NCI-H69 (cell line): Measurements from ENCODE around the gene RDH13.
A peak's percentile ranks its signal among the peaks of the same experiment; 100 is the strongest.
"Not testable (repeated sequence)": the region's sequence is repeated elsewhere in the genome, so short reads cannot be mapped to it uniquely, and the experiment has no call there.

Experiments
- DNase-seq: peaks from one replicate; lab custom pipeline; 2025; lab: John Stamatoyannopoulos, UW

RDH13 gene

DNA sequence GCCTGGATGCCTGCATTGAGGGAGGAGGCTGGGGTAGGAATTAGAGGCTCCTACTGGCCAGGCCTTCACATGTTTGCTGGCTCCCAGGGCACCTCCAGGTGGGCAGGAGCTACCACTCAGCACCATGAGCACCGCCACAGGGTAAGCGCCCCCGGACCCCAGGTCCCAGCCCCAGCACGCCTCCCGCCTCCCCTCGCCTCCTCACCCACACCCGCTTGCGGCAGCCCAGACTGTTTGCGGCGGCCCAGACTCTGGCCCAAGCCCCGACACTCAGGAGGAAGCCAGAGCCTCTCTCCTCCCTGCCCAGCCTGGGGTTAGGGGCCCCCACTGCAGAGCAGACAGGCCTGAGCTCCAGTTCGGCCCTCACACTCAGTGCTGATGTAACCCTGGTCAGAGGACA lies 13.4 kb upstream of the RDH13 start:
- DNase-seq, result no peak

DNA sequence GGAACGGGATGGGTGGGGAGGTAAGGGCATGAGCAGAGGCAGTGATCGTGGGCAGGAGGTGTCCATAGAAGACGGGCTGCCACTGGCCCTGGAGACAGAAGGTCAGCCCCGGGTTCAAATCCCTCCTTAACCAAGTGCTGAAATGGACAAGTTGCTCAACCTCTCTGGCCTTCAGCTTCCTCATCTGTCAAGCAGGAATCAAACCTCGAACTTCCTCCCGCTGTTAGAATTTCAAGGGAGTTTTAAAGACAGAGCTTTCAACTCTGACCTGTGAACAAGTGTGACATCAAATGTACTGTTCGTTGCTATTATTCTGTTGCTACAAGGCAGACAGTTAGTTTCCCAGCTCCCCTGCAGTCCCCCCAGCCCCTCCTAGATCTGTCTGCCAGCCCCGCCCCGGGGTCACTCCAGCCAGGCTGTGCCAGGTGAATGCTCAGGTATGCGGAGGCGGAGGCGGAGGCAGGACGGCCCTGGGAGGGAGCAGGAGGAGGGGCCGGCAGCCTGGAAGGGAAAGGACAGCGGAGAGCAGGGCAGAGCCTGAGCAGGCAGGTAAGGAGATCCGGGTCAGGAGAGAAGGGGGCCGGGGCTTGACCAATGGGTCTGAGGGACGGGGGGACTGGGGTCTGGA lies 12.5 kb upstream of the RDH13 start, which contains the start of gene EPS8L1:
TSS of gene EPS8L1 (plus strand) at position 499 of the 628 bp plus-strand sequence. CDS start 576 bp downstream, outside the sequence.
- DNase-seq, result peak; percentile 18

DNA sequence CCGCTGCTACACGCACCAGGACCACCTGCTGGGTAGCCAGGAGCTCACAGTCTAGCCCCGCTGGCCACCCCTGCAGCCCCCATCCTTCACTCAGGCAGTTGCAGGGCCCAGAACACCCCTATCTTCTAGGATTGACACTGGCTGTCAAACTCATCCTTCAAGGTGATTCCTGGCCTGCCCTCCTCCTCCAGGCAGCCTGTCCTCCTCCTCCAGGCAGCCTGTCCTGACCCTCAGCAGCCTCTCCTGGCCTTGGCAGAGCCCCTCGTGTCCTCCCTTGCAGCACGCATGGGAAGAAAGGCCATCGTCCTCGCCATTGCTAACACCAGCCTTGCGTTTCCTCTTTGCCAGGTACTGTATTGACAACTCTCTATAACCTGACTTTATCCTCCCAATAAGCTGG lies 9.0 kb upstream of the RDH13 start:
- no peak for DNase-seq

DNA sequence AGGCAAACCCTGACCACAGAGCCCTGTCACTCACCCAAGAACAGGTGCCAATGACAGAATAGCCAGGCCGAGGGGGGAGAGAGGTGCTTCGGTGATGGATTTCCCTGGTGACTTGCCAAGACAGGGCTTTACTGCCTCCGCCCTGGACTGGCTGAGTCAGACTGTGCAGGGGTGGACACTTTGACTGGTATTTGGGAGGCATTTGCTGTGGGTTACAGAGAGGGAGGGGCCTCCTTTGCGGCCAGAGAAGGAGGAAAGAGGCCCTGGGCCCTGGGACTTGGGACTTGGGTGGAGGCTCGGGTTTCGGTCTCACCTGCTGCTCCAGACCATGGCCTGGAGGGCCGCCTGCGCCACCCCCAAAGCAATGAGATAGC lies 8.2 kb upstream of the RDH13 start:
- DNase-seq, result no peak

DNA sequence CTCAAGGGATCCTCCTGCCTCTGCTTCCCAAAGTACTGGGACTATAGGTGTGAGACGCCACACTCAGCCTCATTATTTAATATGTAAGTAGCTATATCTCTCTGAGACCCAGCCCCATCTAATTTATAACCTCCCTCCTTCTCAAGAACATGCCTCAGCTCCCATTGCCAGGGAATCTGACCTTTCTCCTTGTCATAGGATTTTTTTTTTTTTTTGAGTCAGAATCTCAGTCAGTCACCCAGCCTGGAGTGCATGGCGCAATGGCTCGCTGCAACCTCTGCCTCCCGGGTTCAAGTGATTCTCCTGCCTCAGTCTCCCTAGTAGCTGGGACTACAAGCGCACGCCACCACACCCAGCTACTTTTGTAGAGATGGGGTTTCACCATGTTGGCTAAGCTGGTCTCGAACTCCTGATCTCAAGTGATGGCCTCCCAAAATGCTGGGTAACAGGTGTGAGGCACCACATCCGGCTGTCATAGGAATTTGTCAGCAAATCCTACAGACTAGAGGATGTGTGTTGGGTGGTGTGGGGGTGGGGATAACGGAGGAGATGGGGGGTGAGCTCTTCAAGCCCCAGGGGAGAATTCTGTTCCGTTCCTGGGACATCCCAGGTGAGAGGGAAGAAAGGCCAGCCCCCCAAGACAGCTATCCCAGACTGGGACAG lies 7.6 kb upstream of the RDH13 start:
- DNase-seq, result no peak

DNA sequence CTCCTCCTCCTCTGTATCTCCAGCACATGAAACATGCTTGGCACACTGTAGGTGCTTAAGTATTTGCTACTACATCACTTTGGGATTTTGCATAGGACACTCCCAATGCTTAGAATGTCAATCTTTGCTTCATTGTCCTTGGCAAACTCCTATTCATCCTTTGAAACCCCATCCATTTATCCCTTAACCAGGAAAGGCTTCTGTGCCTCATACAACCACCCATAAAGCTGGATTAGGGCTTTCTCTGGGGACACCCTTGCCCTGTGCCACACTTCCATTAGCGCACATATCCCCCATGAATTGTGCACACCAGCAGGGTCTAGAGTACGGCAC lies 6.9 kb upstream of the RDH13 start:
- DNase-seq, result no peak

DNA sequence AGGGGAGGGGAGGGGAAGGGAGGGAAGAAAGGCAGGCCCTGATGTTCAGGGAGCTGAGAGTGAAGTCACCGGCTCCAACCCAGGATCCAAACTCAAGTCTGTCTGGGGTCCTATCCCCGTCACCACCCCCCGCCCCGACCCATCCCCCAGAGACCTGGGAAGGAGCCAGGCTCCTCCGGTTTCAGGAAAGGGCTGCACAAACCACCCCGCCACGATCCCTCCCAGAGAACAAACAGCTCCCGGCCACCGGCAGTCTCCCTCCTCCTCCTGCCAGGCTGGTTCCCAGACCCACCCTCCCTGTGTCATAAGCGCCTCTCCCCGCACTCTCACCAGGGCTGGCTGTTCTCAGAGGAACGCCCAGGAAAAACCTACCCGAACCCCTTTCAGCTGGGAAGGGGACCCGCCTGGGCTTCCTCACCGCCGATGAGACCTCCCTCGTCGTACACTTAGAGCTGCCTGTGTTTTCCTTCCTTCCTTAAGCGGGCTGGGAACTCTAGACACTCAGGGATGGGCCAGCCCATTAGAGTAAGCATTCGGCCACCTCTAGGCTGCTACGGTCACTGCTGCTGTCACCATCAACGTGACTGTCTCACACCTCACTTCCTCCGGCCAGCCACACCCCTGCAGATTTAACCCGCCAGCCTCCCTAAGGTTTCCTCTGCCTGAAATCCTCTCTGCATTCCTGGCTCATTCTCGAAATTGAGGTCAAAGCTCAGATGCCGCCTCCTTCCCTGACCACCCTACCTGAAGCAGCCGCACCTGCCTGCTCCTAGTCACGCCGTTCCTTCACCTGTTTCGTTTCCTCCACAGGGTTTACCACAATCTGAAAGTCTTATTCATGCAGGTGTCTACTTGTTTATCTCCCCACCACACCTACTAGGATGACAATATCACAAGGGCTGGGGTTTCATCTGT lies 6.3 kb upstream of the RDH13 start:
- DNase-seq, result peak; percentile 77

DNA sequence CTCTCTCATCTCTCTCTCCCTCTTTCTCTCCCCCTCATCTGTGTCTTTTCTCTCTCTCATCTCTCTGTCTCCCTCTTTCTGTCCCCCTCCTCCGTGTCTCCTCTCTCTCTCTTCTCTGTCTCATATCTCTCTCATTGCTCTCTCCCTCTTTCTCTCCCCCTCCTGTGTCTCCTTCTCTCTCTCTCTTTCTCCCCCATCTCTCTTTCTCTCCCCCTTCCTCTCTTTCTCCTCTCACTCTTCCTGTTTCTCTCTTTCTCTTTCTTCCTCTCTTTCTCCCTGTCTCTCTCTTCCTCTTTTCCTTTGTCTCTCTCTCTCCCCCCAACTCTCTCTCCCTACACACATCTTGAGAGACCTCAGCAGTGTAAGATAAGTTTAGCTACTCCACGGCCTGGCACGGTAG lies 4.9 kb upstream of the RDH13 start:
- DNase-seq, result no peak

DNA sequence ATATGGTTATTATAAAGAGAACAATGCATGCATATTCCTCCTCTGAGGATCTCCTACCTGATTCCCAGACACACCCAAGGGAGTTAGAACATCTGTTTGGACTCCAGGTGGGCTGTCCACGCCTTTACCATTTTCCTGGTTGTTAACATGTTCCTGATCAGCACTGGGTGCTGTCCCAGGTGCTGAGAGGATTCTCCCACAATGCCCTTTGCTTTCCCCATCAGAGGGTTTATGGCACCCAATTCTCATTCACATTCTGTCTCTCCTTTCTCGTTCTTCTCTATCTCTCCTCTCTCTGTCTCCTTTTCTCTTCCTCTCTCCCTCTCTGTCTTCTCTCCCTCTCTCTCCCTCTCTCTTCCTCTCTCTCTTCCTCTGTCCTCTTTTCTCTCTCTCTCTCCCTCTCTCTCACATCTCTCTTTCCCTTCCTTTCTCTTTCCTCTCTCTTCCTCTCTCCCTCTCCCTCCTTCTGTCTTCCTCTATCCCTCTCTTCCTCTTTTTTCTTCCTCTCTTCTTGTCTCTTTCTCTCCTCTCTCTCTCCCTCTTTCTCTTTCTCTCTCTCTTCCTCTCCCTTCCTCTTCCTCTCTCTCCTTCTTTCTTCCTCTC lies 3.3 kb upstream of the RDH13 start:
- peak; percentile 47 for DNase-seq

DNA sequence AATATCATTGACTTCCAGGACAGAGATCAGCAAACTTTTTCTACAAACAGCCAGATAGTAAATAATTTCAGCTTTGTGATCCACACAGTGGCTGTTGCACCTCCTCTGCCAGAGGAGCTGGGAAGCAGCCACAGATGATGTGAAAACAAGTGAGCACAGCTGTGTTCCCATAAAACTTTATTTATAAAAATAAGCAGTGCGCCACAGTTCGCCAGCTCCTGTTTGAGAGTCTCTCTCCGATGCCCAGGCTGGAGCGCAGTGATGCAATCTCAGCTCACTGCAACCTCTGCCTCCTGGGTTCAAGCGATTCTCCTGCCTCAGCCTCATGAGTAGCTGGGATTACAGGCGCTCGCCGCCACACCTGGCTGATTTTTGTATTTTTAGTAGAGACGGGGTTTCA lies 2.6 kb upstream of the RDH13 start:
- DNase-seq, result peak; percentile 13

DNA sequence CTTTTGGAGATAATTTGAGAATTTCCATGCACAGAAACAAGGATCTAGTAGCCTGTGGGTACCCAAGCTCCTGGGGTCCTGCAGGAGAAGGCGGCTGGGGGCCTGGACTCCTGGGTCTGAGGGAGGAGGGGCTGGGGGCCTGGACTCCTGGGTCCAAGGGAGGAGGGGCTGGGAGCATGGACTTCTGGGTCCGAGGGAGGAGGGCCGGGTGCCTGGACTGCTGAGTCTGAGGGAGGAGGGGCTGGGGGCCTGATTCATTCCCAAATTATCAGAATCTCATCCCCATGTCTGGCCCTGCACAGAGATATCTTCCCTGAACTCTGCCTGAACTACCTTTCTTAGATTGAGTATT lies 520 bp upstream of the RDH13 start:
- no peak for DNase-seq

DNA sequence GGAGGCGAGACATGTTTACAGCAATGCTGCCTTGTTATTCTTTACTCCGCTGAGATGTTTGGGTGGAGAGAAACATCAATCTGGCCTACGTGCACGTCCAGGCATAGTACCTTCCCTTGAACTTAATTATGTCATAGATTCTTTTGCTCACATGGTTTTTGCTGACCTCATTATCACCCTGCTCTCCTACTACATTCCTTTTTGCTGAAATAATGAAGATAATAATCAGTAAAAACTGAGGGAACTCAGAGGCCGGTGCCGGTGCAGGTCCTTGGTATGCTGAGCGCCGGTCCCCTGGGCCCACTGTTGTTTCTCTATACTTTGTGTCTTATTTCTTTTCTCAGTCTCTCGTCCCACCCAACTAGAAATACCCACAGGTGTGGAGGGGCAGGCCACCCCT lies 2.7 kb downstream of the RDH13 start:
- not testable (repeated sequence) for DNase-seq

DNA sequence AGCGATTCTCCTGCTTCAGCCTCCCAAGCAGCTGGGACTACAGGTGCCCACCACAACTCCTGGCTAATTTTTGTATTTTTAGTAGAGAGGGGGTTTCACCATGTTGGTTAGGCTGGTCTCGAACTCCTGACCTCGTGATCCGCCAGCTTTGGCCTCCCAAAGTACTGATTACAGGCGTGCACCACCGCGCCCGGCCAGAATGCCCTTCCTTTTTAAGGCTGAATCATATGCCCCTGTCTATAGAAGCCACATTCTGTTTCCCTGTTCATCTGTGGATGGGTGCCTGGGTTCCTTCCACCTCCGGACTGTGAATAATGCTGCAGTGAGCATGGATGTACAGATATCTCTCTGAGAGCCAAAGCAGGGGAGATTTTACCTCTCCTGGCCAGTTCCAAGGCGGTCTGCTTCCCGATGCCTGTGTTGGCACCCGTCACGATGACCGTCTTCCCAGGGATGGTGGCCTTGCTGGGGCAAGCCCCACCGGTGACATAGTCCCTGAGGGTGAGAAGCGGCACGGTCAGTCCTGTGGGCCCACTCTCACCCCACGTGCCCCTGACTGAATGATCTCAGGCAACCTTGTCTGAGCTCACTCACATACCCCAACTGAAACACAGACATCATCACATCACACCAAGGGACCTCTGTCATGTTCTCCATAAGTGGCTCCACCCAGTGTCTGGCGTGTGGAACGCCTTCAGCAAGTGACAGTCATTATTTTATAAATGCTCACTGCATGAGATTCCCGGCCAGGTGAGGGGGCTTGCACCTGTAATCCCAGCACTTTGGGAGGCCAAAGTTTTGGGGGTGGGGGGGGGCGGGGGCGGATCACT lies 4.0 kb downstream of the RDH13 start:
- DNase-seq, result peak; percentile 3

DNA sequence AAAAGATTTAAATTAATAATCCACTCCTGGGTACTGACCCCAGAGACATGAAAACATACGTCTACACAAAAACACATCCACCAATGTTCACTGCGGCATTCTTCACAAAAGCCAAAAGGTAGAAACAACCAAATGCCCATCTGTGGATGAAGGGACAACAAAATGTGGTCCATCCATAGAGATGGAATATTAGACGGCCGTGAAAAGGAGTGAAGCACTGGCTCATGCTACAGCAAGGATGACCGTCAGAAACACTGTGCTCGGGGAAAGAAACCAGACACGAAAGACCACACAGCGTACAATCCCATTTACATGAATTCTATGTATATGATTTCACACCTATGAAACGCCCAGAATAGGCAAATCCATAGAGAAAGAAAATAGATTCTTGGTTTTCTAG lies 6.1 kb downstream of the RDH13 start:
- DNase-seq, result no peak

DNA sequence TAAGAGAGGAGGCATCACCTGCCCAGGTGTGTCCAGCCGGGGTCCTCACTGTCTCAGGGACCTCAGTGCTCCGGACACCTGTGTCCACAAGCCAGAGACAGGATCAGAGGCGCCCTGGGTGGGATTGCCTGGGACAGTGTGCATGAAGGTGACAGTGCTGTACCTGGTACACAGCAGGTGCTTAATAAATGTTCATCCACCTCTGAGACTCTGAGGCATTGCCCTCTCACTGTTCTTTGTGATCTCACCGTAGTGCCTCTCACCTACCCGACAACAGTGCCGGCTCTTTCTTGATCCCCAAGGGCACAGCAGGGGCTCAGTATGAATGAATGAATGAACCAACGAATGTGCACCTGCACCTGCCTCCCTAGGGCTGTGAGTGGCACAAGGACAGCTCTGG lies 9.2 kb downstream of the RDH13 start:
- DNase-seq, result no peak

DNA sequence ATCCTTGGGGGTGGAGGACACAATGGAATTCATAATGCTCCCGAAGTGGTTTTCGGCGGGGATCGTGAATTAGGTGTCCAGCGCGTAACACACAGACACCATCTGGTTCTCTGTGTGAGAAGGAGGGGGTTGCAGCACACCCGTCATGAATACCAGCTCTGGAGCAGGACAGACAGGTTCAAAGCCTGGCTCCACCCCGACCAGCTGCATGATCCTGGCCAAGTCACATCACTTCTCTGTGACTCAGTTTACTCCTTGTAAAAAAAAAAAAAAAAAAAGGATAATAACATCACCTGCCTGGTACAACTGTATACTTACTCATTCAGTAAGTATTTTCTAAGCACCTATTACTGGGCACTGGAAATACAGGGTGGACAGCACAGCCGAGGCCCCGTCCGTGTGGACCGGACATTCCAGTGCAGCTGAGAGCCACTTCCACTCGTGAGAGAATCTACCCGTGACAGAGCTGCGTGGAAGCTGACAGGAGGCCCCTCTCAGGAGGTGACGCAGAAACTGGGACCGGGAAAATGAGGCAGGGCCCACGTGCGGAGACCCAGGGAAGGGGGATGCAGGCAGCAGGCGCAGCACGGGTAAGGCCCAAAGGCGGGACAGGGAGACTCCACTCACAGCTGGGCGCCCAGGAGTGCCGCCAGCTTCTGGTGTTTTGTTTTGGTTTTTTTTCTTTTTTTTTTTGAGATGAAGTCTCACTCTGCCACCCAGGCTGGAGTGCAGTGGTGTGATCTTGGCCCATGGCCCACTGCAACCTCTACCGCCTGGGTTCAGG lies 12.0 kb downstream of the RDH13 start:
- DNase-seq, result no peak

DNA sequence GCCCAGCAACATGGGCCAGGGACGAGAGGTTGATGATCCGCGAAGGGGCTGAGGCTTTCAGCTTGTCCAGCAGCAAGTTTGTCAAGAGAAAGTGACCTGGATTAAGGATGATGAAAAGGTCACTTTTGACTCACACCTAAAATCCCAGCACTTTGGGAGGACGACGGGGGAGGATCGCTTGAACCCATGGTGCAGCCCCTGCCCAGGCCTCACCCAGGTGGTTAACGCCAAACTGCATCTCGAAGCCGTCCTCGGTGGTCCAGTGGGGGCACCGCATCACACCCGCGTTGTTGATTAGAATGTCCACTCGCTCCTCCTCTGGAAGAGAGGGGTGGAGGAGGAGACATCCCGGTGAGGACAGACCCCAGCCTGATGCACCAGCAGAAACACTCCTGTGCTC lies 14.5 kb downstream of the RDH13 start:
- DNase-seq, result no peak

DNA sequence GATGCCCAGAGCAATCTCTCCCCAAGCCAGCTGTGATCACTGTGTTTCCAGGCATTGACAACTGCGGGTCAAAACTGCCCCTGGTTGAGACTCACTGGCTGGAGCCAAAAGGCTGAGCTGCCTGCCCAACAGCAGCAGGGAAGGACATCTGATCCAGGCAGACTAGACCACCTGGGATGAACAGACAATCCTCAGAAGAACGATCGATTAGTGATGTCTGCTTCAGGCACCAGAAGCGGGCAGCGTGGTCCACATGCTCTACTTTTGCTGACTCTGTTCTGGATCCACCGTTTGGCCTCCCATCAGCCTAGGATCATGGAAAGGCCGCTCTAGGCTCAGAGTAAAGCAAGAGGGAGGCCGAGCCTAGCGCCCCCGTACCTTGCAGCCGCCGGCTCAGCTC lies 15.0 kb downstream of the RDH13 start:
- DNase-seq, result no peak

DNA sequence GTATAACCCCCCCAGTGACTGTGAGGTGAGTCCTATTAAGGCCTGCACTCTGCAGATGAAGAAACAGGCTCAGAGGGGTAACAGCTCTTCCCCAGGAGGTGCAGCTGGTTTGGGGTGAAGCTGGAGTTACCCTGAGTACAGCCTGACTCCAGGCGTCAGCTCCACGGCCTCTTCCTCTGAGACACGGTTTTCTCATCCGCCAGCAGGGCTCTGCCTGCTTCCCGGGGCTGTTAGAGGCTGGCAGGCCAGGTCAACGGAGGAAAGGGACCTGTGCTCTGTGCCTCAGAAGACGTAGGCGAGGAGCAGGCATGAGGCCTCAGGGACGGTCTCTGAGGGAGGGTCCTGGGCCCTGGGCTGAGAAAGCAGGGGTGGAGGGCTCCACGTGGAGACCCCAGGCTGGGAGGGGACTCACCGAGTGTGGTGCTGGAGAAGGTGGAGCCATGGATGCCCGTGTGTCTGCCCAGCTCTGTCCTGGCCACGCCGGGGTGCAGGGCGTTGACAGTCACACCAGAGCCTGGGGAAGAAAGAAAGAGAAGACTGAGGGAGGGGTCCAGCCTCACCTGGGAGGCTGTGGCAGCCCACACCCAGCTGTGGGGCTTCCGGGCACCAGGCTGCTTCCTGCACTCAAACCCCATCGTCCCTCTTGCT lies 15.8 kb downstream of the RDH13 start:
- no peak for DNase-seq
